GM11168 (cell line): ENCODE results near the gene ZNF516.

ENCODE experiments used
- in situ Hi-C: fragments of 300-500 bp; cut with MboI; formaldehyde crosslinking; loops from one replicate; pipeline ENCODE4 v1.12.0; 2022; ENCODE audit warnings: low sequenced_read_pairs; ENCODE audit not compliant: unreplicated experiment

ZNF516 gene

GRCh38 chr18:76323891-76324290, 171.2 kb downstream of the ZNF516 start:
- in situ Hi-C loops, result no loop called here

DNA sequence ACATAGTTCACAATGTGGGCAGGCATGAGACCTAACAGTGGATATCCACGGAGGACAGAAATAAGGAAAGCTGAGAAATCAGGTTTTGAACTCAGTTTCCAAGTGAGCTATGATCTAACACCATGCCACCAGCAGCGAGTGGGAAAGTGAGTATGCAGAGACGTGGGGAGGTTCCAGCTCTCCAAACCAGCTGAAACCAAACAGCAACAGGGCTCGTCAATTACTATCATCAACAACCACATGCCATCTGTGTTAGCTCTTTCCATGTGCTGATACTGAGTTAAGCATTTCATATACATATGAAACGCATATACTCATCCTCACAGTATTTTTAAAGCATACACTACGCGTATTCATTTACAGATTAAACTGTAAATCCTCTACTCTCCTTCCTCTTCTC, 172.4 kb downstream of the ZNF516 start:
- in situ Hi-C loops, result no loop called here

GRCh38 chr18:76319366-76319765, 175.7 kb downstream of the ZNF516 start:
- in situ Hi-C loops, result no loop called here

DNA sequence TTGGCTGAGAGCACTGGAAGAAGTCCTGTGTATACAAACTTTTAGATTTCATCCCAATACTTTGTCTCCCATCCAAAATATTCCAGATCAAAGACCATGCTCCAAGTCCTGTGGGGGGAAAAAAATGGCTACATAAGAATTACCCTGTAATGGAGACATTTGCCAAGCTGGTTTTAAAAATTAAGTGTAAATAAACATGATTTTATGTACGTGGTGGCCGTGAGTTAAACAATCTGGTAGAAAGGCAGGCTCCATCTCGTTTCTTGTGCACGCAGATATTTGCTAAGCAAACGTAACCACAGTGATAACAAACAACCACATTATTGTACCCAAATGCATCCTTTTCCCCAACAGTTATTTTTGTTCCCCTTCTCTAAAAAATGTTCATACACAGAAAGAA, 176.4 kb downstream of the ZNF516 start:
- in situ Hi-C loops, result no loop called here

DNA sequence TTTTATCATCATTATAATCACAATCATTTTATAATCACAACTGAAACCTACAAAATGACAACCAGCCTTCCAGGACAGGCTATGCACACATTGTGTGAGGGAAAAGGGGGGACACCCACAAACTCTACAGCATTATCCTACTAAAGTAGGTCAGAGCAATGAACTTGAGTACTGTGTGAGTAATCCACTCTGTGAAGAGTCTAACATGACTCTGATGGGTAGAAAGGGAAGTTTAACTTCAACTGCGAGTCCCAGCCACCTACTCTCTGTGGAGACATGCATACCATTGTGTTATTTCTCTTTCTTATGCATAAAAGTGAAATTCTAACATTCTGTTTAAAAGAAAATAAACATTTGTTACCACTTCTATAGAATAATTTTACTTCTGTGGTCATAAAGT, 177.9 kb downstream of the ZNF516 start:
- in situ Hi-C loops, result no loop called here

- in situ Hi-C loops, result no loop called here
Observed at GRCh38 chr18:76315722-76316230, 179.3 kb downstream of the ZNF516 start.

- in situ Hi-C loops, result no loop called here
Observed at GRCh38 chr18:76314496-76314895, 180.5 kb downstream of the ZNF516 start.

GRCh38 chr18:76314015-76314414, 181.0 kb downstream of the ZNF516 start:
- in situ Hi-C loops, result no loop called here
